Suppressor macrophage (primary cell): ENCODE measurements around the gene BTNL9.
A peak's percentile ranks its signal among the peaks of the same experiment; 100 is the strongest.
"Not testable (repeated sequence)": the region's sequence is repeated elsewhere in the genome, so short reads cannot be mapped to it uniquely, and the experiment has no call there.

Experiments
- DNase-seq, 4 experiments: peaks; one replicate each; pipeline ENCODE4 v3.0.0-alpha.2; 2020 to 2022

Gene BTNL9

DNA sequence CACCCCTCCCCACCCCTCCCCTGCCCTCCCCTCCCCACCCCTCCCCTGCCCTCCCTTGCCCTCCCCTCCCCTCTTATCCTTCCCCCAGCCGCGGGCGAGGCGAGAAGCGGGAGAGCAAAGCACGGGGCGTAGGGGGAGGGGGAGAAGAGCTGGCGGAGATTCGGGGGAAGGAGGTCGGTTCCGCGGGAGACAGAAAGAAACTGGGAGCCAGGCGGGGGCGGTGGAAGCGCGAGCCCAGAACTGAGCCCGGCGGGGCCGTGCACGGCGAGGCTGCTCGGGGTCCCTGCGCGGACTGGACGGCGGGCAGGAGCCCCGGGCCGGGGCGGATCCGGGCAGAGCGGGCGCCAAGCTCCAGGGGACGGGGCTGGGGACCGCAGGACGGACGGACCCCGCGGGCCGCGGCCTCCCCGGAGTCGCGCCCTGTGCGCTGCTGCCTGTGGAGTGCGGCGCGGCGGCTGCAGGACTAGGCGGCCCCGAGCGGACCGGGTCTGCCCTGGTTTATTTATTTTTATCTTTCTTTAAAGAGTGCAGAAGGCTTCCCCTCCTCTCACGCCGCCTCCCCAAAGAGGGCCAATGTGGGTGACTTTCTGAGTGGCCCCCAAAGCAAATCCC lies 61.1 kb downstream of the BTNL9 start:
- DNase-seq: not testable (repeated sequence)

DNA sequence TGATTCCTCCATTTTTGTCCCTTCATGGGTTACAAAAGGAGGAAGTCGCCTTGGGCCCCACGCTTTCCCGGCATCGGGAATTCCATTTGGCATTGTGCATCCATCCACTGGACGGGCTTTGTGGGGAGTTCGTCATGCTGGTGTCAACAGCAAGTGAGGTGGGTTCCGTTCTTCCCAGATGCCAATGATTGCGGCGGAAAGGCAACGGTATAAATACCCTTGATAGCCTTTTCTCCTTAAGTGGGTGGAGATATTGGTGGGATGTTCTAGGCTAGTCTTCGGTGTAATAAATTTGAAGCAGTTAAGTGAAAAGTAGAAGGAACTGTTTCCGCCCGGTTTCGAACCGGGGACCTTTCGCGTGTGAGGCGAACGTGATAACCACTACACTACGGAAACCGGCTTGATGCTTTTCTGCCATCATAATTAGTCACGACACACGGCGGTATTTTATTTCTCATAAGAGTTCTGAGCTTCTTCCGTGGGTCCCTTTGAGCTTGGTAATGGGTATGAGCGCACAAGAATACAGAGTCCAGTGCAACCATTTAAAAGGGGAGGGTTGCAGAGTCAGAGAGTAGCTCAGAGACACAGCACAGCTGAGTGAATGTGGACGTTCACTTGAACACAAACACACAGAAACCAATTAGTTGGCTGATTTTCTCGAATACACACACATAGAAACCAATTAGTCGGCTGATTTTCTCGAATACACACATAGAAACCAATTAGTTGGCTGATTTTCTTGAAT lies 62.0 kb downstream of the BTNL9 start:
- not testable (repeated sequence) for DNase-seq

DNA sequence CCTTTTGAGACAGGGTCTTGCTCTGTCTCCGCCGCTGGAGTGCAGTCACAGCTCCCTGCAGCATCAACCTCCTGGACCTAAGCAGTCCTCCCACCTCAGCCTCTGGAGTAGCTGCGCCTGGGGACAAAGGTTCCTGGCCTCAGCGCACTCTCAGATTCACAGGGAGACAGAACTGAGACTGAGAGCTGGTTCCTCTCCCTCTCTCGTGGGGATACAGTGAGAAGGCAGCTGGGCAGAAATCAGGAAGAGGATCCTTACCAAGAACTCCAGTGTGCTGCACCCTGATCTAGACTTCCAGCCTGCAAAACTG lies 64.1 kb downstream of the BTNL9 start:
- peak in 3 of 4 experiments; percentile 6 to 21 (median 17) for DNase-seq

DNA sequence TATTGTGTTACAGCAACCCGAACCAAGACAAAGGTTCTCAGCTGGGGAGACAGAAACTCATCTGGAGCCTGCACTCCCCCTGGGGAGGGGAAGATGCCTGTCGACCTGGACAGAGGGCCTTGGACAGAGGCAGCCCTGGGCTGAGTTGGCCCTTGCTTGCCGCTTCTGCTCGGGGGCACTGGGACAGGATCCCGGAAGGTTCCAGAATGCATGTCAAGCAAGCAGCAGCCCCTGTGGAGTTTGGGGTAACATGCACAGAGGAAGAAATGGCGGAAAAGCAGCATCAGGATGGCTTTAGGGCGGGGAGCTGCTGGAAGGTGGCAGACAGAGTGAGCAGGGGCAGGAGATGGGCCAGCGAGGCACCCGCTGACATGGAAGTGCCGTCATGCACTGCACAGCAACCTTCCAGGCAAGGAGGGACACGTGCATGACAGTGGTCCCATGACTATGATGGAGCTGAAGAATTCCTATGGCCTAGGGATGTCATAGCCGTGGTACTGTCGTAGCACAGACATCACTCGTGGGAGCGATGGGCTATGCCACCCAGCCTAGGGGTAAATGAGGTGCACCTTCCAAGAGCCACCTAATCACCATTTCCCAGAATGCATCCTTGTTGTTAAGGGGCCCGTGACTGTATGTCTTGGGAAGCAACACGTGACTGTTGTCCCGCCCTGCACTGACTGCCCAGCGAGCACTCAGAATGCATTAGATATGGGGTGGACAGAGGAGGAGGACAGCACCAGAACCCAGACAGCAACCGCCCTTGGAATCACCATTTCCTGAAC lies 64.7 kb downstream of the BTNL9 start:
- DNase-seq: not testable (repeated sequence)

DNA sequence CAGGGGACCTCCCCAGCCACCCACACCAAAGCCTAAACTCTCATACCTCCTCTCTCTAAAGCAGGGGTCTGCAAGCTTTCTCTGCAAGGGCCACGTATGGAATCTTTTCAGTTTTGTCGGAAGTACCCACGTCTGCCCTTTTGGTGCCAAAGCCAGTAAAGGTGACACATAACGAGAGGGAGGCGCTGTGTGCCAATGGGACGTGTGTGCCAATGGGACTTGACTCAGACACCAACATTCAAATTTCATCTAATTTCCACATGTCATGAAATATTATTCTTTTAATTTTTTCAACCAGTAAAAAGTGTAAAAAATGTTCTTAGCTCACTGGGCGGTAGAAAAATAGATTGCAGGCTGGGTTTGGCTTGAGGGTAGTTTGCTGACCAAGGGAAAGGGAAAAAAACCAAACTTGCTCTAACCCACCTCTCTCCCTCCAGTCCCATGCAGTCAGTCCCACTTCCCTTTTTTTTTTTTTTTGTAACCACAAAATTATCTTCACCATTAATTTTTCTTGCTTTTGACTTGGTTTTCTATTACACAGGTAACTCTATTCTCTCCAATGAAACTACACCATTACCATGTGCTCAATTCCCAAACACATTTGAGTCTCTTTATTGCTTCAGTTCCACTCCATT lies 65.4 kb downstream of the BTNL9 start:
- DNase-seq: peak in 3 of 4 experiments; percentile 27 to 36 (median 28)

DNA sequence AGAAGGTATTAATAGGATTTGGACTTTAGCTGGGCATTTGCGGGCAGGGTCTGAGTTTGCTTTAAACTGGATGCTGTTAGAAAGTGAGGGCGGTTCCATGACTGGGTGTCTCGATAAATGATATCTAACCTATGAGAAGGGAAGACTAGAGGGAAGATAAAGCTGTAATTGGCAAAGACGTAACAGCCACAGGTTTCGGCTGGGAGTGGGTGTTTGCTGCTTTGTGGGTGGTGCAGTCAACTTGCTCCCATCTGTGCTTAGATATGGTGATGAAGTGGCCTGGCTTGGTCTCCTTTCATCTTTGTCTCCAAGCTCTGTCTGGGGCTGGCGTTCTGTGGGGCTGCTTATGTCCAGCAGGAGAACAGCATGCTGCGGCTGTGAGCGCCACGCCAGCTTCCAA lies 67.6 kb downstream of the BTNL9 start:
- DNase-seq: no peak

DNA sequence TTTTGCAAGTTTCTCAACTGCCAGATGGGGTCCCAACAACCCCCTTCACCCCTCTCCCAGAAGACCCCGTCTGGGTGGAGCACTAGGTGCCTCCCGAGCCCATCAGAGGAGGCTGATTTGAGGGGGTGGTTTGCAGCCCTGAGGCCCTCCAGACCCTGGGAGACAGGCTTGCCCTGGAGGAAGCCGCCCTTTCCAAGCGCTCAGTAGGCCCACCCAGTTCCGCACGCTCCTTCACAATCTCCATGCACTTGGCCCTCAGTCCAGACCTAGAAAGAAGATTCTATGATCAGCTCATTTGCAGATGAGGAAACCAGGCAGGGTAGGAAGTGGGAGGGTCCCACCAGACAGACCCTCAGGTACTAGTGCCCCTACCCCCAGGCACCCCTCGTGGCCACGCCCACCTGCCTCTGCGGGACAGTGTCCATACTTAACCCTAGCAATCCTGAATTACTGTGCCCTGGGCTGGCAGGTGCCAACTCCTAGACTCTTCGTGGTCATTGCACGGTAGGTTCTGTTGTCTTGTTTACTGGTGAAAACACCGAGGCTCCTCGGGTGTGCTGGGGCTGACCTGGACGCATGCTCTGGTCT lies 68.6 kb downstream of the BTNL9 start:
- DNase-seq: no peak

DNA sequence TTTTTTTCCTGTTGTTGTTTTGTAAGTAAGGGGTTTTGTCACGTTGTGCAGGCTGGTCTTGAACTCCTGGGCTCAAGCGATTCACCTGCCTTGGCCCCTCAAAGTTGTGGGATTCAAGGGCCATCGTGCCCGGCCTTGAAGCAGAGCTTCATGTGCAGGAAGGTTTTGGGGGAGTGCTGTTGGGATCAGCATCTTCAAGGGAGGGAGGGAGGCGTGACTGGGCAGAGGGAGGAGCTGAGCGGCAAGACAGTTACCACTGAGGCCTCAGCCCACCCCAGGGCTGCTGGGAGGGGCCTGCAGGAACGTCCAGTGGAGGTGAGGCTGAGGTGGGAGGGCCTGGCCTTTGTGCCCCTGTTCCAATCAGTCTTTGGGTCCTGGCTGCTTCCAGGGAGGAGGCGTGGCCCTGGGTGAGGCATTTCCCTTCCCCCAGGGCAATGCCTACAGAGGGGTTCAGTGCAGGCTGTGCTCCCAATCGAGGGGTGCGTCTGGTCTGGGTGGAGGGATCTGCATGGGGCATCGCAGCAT lies 69.5 kb downstream of the BTNL9 start:
- DNase-seq: no peak

DNA sequence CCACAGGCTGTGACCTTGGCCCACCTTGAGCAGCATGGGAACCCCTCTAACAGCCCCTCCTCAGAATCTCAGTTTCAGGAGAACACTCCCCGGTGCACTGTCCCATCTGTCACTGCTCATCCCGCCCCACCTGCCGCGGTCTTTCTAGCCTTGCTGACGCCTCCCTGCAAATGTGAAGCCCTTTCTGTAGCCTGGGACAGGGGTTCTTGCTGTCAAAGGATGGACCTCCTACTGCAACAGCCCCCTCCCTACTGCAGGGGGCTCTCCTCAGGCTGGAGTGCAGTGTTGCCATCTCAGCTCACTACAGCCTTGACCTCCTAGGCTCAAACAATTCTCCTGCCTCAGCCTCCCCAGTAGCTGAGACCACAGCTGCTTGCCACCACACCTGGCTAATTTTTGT lies 70.9 kb downstream of the BTNL9 start:
- DNase-seq: no peak
